ENCODE data around the gene UBFD1.

Gene UBFD1

GRCh38 chr16:23566724-23567123 is 9.2 kb downstream of the UBFD1 start:
- TF ChIP-seq, protein P1, sequence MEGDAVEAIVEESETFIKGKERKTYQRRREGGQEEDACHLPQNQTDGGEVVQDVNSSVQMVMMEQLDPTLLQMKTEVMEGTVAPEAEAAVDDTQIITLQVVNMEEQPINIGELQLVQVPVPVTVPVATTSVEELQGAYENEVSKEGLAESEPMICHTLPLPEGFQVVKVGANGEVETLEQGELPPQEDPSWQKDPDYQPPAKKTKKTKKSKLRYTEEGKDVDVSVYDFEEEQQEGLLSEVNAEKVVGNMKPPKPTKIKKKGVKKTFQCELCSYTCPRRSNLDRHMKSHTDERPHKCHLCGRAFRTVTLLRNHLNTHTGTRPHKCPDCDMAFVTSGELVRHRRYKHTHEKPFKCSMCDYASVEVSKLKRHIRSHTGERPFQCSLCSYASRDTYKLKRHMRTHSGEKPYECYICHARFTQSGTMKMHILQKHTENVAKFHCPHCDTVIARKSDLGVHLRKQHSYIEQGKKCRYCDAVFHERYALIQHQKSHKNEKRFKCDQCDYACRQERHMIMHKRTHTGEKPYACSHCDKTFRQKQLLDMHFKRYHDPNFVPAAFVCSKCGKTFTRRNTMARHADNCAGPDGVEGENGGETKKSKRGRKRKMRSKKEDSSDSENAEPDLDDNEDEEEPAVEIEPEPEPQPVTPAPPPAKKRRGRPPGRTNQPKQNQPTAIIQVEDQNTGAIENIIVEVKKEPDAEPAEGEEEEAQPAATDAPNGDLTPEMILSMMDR (IDR thresholded peaks at IDR 0.05; ENCODE audit: low read depth, low read length, missing control alignments) = no peak
- DNase-seq (ENCODE audit: low read depth) = no peak
- H3K4me3 ChIP-seq (ENCODE audit: low read depth, low read length) = no peak overlapping the region

DNA sequence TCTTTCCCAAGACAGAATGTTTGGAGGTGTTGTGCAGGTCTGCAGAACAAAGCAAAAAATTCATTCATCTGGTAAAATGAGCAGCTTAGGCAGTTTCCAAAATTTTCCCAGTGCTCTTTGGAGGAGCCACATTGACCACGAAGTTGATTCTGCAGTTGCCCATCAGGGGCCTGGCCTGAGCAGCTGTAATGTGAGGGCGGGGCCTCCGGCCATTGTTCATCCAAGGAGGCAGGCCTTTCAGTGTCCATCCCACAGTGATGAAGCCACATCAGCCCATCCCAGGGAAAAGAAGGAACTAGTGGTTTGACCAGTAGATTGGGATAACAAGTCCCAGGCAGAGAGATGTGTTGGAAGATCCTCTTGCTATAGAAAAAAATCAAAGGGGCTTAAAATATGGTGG is 10.1 kb downstream of the UBFD1 start:
- H3K4me3 ChIP-seq (ENCODE audit: low read depth, low read length) = no peak overlapping the region
- TF ChIP-seq, protein P1 (IDR thresholded peaks at IDR 0.05; ENCODE audit: low read depth, low read length, missing control alignments) = no peak
- DNase-seq (ENCODE audit: low read depth) = no peak

DNA sequence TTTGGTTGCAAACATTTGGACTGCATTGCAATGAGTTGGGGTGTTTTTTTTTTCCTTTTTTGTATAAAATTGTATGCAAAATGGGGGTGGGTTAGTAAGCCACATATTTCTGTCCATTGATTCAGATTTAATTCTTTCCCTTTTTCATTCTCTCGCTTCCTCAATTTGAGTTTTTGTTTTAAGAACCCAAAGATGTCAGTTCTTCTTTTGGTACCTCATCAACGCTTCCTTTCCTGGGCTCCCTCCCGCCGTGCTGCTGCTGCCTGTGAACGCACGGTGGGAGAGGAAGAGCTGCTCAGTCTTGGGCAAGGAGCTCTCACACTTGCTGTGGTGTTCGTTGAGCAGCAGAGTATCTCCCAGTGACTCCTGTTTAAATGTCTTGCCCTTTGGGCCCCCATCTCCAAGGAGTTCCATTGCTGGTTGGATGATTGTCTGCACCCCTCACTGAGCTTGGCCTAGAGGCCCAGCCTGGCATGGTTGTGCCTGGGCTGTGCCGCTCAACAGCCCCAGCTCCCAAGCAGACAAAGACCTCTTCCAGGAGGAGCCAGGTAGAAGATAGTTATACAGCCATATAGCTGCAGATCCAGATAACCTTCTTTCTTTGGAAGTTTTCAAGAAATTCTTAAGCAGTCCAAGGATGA is 13.6 kb downstream of the UBFD1 start:
- TF ChIP-seq, protein P1 (IDR thresholded peaks at IDR 0.05; ENCODE audit: low read depth, low read length, missing control alignments) = no peak
- no peak for DNase-seq (ENCODE audit: low read depth)
- no peak overlapping the region for H3K4me3 ChIP-seq (ENCODE audit: low read depth, low read length)

GRCh38 chr16:23571895-23572294 is 14.4 kb downstream of the UBFD1 start:
- no peak for DNase-seq (ENCODE audit: low read depth)
- TF ChIP-seq, protein P1 (IDR thresholded peaks at IDR 0.05; ENCODE audit: low read depth, low read length, missing control alignments) = no peak
- no peak overlapping the region for H3K4me3 ChIP-seq (ENCODE audit: low read depth, low read length)

DNA sequence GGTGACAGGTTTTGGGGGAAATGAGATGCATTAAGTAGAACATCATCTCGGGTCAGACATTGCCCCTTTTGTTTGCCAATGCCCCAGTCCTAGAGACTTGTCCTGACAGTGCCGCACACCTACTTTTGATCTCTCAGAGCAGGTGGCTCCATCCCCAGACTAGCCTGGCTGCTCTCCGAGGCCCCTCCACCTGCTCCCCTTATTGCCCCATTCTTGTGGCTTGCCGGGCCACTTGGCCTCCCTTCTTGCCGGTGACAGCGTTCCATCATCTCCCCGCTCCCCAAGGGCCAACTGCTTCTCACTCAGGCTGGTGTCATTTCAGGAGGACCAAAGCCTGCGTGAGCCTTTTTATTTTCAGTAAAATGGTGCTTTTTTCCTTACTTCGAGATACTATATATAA is 14.9 kb downstream of the UBFD1 start:
- TF ChIP-seq, protein P1 (IDR thresholded peaks at IDR 0.05; ENCODE audit: low read depth, low read length, missing control alignments) = no peak
- DNase-seq (ENCODE audit: low read depth) = no peak
- H3K4me3 ChIP-seq (ENCODE audit: low read depth, low read length) = no peak overlapping the region

DNA sequence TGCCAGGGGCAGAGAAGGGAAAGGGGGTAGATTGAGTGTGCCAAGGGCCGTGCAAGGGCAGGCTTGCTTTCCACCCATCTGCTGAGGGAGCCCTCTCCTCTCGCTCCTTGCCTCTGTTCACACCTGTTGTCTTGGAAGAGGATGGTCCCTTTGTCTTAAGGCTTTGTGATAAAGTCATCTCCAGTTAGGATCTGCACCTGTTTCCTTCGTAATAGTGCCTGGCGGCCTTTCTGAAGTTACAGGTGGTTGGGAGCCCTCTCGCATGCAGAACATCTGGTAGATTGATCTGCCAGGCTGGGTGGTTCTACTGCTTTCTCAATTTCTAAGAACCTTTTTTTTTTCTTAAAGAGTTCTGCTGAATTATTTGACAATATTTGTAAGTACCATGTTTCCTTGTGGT is 16.3 kb downstream of the UBFD1 start:
- TF ChIP-seq, protein P1 (IDR thresholded peaks at IDR 0.05; ENCODE audit: low read depth, low read length, missing control alignments) = no peak
- H3K4me3 ChIP-seq (ENCODE audit: low read depth, low read length) = no peak overlapping the region
- no peak for DNase-seq (ENCODE audit: low read depth)

DNA sequence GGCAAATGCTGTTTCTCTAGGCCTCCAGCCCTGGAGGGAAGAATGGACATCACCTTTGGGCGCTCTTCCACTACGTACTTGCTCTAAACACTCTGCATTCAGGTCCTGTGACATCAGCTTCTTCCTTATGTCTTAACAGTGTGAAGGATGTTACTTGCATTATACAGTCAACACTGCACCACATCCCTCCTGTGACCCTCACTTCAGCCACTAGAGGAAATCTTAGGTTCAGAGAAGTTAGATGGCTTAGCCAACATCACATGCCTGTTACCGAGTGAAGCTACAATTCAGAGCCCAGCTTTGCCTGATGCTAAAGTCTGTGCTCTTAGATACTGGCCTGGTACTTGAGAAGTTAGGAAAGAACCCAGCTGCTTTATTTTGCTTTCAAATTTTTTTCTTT is 18.3 kb downstream of the UBFD1 start:
- no peak for DNase-seq (ENCODE audit: low read depth)
- H3K4me3 ChIP-seq (ENCODE audit: low read depth, low read length) = no peak overlapping the region
- TF ChIP-seq, protein P1 (IDR thresholded peaks at IDR 0.05; ENCODE audit: low read depth, low read length, missing control alignments) = no peak

All from GM12864 (cell line).